Progenitor cell of endocrine pancreas (in vitro differentiated cells): Measurements from ENCODE around the gene CEACAM6. TPM values are rescaled to one million over a fixed set of nuclear protein-coding genes. Genes with fewer than 3 reads are reported as not detected.
"Not testable (repeated sequence)": the region's sequence is repeated elsewhere in the genome, so short reads cannot be mapped to it uniquely, and the experiment has no call there.

ENCODE experiments used
- DNase-seq: peaks from one replicate; pipeline ENCODE4 v3.0.0; 2021; ENCODE audit warnings: low spot score; ENCODE audit not compliant: unreplicated experiment
- H3K27ac Mint-ChIP-seq: 2 replicates; pipeline ENCODE4 v1.8.0; 2021; ENCODE audit warnings: mild to moderate bottlenecking, moderate library complexity, mixed read lengths
- H3K27me3 Mint-ChIP-seq: 2 replicates; pipeline ENCODE4 v1.8.0; 2021; ENCODE audit warnings: mixed read lengths
- H3K36me3 Mint-ChIP-seq: 2 replicates; pipeline ENCODE4 v1.8.0; 2022; ENCODE audit warnings: mixed read lengths; ENCODE audit not compliant: insufficient read depth
- H3K4me1 Mint-ChIP-seq: 2 replicates; pipeline ENCODE4 v1.8.0; 2021; ENCODE audit warnings: low read depth, mixed read lengths
- H3K4me3 Mint-ChIP-seq: 2 replicates; pipeline ENCODE4 v1.8.0; 2021; ENCODE audit warnings: low read depth, mild to moderate bottlenecking, moderate library complexity, mixed read lengths
- H3K9me3 Mint-ChIP-seq: 2 replicates; pipeline ENCODE4 v1.8.0; 2021; ENCODE audit warnings: low read depth, mixed read lengths
- long read RNA-seq: library from polyadenylated mRNA; unstranded; transcript quantifications from one replicate; pipeline ENCODE4 v2.0.0, GENCODE V29; 2020
- total RNA-seq: library from RNA; stranded (reverse); gene quantifications from 2 replicates; pipeline ENCODE4 v1.2.1, GENCODE V29; 2021
- TF ChIP-seq, protein P1 (sequence below): fragments of 200-600 bp; sonication (generic); IDR thresholded peaks from one replicate; pipeline ENCODE4 v1.5.0; 2021; ENCODE audit warnings: antibody characterized with exemption, mild to moderate bottlenecking; ENCODE audit not compliant: unreplicated experiment

Gene CEACAM6
- total RNA-seq: 0.19 and 0.31 TPM in 2 replicates
- long read RNA-seq: 0 reads

DNA sequence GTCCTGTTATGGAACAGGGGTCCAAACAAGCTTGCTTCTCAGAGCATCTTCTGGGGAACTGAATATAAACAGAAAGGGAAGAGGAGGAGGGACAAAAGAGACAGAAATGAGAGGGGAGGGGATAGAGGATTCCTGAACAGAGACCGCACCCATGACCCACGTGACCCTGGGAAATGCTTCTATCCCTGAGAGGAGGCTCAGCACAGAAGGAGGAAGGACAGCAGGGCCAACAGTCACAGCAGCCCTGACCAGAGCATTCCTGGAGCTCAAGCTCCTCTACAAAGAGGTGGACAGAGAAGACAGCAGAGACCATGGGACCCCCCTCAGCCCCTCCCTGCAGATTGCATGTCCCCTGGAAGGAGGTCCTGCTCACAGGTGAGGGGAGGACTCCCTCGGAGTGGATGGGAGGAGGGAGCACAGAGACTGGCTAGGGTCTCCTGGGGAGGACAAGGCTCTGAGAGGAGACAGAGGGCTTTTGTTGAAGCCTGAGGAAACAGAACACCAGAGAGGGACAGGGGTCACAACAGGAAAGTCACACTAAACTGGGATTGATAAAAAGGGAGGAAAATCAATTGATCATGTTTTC lies at the start of gene CEACAM6:
CEACAM6 (plus strand) TSS at position 203 of the 586 bp plus-strand sequence; CDS start at position 312, 109 bp downstream.
- H3K27ac Mint-ChIP-seq: no peak within 1 kb of the TSS
- DNase-seq: no peak
- H3K27me3 Mint-ChIP-seq: peaks cover 6% of the 10 kb centered on the region
- TF ChIP-seq, protein P1, sequence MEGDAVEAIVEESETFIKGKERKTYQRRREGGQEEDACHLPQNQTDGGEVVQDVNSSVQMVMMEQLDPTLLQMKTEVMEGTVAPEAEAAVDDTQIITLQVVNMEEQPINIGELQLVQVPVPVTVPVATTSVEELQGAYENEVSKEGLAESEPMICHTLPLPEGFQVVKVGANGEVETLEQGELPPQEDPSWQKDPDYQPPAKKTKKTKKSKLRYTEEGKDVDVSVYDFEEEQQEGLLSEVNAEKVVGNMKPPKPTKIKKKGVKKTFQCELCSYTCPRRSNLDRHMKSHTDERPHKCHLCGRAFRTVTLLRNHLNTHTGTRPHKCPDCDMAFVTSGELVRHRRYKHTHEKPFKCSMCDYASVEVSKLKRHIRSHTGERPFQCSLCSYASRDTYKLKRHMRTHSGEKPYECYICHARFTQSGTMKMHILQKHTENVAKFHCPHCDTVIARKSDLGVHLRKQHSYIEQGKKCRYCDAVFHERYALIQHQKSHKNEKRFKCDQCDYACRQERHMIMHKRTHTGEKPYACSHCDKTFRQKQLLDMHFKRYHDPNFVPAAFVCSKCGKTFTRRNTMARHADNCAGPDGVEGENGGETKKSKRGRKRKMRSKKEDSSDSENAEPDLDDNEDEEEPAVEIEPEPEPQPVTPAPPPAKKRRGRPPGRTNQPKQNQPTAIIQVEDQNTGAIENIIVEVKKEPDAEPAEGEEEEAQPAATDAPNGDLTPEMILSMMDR: no peak
- H3K4me3 Mint-ChIP-seq: no peak within 1 kb of the TSS
- H3K4me1 Mint-ChIP-seq: peaks cover 2% of the 10 kb centered on the region
- H3K36me3 Mint-ChIP-seq: no peaks in the 10 kb centered on the region
- H3K9me3 Mint-ChIP-seq: peaks cover 32% of the 10 kb centered on the region

GRCh38 chr19:41706741-41707501 lies 48.4 kb upstream of the CEACAM6 start:
- TF ChIP-seq, protein P1: peak; percentile 10
- Mint-ChIP-seq H3K27ac (no peak overlapping the region), H3K4me3 (no peak overlapping the region), H3K36me3 (peaks cover 2% of the 10 kb centered on the region), H3K4me1 (no peaks in the 10 kb centered on the region), H3K27me3 (no peaks in the 10 kb centered on the region), H3K9me3 (peaks cover 33% of the 10 kb centered on the region)
- no peak for DNase-seq

DNA sequence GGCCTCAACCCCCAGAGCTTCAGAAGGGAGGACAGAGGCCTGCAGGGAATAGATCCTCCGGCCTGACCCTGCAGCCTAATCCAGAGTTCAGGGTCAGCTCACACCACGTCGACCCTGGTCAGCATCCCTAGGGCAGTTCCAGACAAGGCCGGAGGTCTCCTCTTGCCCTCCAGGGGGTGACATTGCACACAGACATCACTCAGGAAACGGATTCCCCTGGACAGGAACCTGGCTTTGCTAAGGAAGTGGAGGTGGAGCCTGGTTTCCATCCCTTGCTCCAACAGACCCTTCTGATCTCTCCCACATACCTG lies 47.9 kb upstream of the CEACAM6 start:
- peaks cover 2% of the 10 kb centered on the region for H3K36me3 Mint-ChIP-seq
- H3K4me3 Mint-ChIP-seq: no peak overlapping the region
- TF ChIP-seq, protein P1: no peak
- no peaks in the 10 kb centered on the region for H3K27me3 Mint-ChIP-seq
- H3K27ac Mint-ChIP-seq: no peak overlapping the region
- peaks cover 38% of the 10 kb centered on the region for H3K9me3 Mint-ChIP-seq
- H3K4me1 Mint-ChIP-seq: no peaks in the 10 kb centered on the region
- DNase-seq: no peak

DNA sequence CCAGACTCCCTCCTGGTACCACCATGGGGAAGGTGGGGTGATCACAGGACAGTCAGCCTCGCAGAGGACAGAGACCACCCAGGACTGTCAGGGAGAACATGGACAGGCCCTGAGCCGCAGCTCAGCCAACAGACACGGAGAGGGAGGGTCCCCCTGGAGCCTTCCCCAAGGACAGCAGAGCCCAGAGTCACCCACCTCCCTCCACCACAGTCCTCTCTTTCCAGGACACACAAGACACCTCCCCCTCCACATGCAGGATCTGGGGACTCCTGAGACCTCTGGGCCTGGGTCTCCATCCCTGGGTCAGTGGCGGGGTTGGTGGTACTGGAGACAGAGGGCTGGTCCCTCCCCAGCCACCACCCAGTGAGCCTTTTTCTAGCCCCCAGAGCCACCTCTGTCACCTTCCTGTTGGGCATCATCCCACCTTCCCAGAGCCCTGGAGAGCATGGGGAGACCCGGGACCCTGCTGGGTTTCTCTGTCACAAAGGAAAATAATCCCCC lies 47.4 kb upstream of the CEACAM6 start:
- TF ChIP-seq, protein P1: no peak
- H3K27ac Mint-ChIP-seq: no peak overlapping the region
- no peaks in the 10 kb centered on the region for H3K4me1 Mint-ChIP-seq
- no peak for DNase-seq
- no peak overlapping the region for H3K4me3 Mint-ChIP-seq
- H3K9me3 Mint-ChIP-seq: peaks cover 41% of the 10 kb centered on the region
- H3K36me3 Mint-ChIP-seq: peaks cover 2% of the 10 kb centered on the region
- H3K27me3 Mint-ChIP-seq: no peaks in the 10 kb centered on the region

DNA sequence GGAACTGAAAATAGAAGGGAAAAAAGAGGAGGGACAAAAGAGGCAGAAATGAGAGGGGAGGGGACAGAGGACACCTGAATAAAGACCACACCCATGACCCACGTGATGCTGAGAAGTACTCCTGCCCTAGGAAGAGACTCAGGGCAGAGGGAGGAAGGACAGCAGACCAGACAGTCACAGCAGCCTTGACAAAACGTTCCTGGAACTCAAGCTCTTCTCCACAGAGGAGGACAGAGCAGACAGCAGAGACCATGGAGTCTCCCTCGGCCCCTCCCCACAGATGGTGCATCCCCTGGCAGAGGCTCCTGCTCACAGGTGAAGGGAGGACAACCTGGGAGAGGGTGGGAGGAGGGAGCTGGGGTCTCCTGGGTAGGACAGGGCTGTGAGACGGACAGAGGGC lies 46.8 kb upstream of the CEACAM6 start, which contains the start of gene CEACAM5:
CEACAM5 (plus strand) TSS at position 146 of the 400 bp plus-strand sequence; CDS start at position 252, 106 bp downstream.
- Mint-ChIP-seq H3K27ac (no peak within 1 kb of the TSS), H3K36me3 (peaks cover 2% of the 10 kb centered on the region), H3K27me3 (no peaks in the 10 kb centered on the region), H3K9me3 (peaks cover 41% of the 10 kb centered on the region), H3K4me3 (no peak within 1 kb of the TSS), H3K4me1 (no peaks in the 10 kb centered on the region)
- DNase-seq: no peak
- TF ChIP-seq, protein P1: no peak

GRCh38 chr19:41709516-41709915 lies 45.8 kb upstream of the CEACAM6 start:
- H3K36me3 Mint-ChIP-seq, DNase-seq, H3K4me3 Mint-ChIP-seq, H3K4me1 Mint-ChIP-seq, H3K27ac Mint-ChIP-seq, H3K27me3 Mint-ChIP-seq: not testable (repeated sequence)
- peaks cover 43% of the 10 kb centered on the region for H3K9me3 Mint-ChIP-seq
